GM20000 (cell line): ENCODE results near the gene CARD18.
"Not testable (repeated sequence)": the region's sequence is repeated elsewhere in the genome, so short reads cannot be mapped to it uniquely, and the experiment has no call there.

ENCODE experiments used
- DNase-seq: peaks from one replicate; pipeline ENCODE4 v3.0.0; 2012; ENCODE audit warnings: low spot score
- TF ChIP-seq, protein P1 (sequence below): IDR thresholded peaks from 2 replicates; pipeline ENCODE4 v1.5.1; 2012; ENCODE audit warnings: mild to moderate bottlenecking, control low read depth; ENCODE audit errors: extremely low read depth, missing control alignments

The CARD18 gene

DNA sequence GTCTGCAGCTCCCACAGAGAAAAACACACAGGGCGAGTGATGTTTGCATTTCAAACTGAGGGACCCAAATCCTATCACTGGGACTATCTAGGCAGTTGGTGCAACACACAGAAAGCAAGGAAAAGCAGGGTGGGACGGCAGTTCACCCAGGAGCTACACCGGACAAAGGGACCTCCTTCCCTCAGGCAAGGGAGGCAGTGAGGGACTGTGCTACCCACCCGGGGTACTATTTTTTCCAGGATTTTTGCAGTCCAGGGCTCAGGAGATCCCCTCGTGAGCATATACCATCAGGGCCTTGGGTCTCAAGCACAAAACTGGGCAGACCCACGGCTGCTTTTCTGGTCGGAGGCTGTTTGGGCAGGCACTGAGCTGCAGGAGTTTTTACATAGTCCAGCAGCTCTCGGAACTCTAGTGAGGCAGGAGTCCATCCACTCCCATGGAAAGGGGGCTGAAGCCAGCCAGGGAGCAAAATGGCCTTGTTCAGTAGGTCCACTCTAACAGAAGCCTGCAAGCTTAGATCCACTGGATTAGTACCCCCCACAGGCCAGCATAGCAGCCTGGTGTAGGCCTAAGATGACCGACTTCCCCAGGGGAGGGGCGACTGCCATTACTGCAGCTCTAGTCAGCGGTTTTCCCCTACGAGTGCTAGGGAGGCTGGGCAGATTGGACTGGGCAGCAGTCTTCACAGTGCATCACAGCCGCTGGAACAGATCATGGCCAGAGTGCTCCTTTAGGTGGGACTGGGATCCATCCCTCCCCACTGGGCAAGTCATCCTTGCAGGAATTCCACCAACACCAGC, 28.2 kb downstream of the CARD18 start:
- TF ChIP-seq, protein P1, sequence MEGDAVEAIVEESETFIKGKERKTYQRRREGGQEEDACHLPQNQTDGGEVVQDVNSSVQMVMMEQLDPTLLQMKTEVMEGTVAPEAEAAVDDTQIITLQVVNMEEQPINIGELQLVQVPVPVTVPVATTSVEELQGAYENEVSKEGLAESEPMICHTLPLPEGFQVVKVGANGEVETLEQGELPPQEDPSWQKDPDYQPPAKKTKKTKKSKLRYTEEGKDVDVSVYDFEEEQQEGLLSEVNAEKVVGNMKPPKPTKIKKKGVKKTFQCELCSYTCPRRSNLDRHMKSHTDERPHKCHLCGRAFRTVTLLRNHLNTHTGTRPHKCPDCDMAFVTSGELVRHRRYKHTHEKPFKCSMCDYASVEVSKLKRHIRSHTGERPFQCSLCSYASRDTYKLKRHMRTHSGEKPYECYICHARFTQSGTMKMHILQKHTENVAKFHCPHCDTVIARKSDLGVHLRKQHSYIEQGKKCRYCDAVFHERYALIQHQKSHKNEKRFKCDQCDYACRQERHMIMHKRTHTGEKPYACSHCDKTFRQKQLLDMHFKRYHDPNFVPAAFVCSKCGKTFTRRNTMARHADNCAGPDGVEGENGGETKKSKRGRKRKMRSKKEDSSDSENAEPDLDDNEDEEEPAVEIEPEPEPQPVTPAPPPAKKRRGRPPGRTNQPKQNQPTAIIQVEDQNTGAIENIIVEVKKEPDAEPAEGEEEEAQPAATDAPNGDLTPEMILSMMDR, result no peak
- DNase-seq, result no peak

DNA sequence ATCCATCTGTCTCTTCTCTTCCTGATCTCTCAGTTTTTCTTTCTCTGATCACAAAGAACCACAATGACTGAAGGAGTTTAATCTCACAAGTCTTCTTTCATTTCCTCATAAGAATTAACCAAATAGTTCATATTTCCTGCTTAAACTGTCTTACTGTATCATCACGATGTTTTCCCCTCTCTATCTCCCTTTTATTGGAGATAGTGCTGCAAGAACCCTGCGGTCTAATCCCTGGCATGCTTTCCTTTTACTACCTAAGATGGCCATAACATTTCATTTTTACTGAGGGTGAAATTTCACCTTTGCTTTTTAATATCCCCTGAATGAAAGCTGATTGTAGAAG, 28.9 kb downstream of the CARD18 start:
- DNase-seq, result no peak
- TF ChIP-seq, protein P1, result no peak

DNA sequence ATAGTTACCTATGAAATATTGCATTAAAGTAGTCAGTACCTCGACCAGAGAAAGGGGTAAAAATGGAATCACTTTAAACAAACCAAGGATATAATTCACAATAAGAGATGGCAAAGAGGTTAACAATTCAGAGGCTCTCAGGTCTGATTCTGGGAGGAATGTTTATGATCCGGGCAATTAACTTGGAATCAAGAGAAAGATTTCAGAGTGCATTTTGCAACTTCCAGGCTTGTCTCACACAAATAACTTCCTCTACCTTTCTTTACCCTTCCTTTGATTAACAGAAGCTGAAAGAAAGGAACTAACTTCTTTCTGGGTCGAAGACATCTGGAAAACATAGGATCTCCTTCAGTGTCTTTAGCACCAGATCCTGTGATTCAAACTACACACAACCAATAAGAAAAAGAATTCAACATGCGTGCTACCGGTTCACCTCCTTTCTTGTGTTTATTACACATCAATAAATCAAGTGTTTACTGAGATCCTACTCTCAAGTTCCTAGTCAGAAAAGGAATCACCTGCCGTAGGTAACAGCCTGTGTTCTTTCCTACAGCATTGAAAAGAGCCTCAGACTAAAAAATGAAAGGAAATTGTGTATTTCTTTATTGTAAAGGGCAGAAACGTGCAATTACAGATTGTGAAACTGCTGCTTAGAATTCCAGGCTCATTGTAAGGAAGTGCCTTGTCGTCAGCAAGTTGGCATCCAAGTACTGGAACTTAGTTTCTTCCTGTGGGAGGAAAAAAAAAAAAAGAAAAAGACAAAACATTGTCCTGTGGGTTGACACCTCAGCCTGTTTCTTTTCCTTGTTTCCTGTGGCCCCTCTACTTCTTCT, 29.5 kb downstream of the CARD18 start:
- DNase-seq, result no peak
- TF ChIP-seq, protein P1, result no peak

DNA sequence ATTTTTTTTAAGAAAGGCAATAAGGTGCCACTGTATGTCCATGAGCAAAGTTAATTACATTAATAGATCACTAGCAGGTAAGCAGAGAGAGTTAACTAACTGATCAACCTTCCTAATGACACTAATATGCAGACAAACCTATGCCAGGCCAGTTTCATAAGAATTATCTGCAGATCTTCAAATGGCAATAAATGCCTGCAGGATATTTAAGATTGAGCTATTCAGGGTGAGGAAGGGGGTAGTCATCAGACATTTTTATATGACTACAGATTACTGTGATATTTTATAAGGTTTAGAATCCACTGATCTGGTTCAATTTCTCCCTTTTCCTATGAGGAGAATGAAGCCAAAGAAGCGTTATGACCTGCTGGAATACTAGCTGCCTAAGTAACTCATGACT, 30.2 kb downstream of the CARD18 start:
- DNase-seq, result no peak
- TF ChIP-seq, protein P1, result no peak

DNA sequence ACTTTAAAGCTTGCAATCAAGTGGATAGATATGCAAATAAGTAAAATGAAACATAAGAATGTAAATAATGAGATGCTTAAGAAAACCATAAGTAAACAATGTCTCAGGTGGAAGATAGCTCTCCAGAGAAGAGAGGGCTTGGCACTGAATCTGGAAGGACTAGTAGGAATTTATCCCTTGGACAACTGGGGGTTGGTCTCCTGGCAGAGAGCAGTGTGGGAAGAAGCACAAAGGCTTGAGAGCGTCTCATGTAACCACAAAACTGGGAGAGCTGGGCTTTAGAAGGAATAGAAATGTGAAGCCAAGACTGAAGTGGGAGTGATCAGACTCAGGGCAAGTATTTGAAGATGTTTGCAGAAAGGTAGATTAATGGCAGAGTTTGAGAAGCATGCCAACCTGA, 31.3 kb downstream of the CARD18 start:
- DNase-seq, result no peak
- TF ChIP-seq, protein P1, result no peak

DNA sequence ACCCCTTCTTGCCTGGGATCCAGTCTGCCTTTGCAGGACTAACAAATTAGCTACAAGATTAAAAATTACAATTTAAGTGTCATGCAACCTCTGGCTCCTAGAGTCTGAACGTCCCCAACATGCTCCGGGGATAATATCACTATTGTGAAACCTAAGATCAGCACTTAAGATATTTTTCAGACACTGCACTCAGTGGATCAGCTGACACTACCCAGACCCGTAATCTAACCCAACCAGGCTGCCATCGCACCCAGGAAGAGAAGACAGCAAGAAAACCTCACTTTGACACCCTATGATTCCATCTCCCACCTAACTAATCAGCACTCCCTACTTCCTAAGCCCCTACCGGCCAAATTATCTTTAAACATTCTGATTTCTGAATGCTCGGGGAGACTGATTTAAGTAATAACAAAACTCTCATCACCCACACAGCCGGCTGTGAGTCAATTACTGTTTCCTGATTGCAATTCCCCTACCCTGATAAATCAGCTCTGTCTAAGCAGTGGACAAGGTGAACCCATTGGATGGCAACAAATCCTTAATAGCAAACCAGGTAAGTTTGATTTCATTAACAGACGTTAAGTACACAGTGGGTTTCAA, 32.2 kb downstream of the CARD18 start:
- DNase-seq, result not testable (repeated sequence)

DNA sequence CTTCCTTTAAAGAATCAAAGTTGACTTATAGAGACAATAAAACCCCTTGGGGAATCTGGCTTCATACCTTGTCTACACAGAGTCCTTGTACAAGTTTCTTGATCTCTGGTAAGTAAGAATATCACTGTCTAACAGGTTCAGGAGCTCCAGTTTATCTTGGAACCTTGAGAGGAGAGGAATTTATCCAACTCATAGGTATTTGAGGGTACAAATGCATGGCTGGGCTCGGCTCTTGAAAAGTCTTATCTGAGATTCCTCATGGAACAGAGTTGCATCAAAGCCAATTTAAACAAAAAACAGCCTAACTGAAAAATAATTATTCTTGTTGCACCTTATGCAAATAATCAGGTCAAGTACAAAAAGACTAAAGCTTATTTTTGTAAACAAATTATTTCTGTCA, 33.4 kb downstream of the CARD18 start:
- no peak for DNase-seq
- TF ChIP-seq, protein P1, result no peak
